Liver (tissue), 9 donors: ENCODE results near the gene SHROOM2. TPM values are rescaled to one million over a fixed set of nuclear protein-coding genes. Genes with fewer than 3 reads are reported as not detected.

Experiments
- DNase-seq: peaks from one replicate; pipeline ENCODE4 v3.0.0-alpha.2; 2017; ENCODE audit warnings: low spot score
- H3K27ac ChIP-seq, 2 donors: one replicate each; pipeline ENCODE4 v1.7.0; 2013; ENCODE audit warnings: inconsistent platforms in 2 of 2, low read length in 2 of 2, control low read depth in 1 of 2, low read depth in 1 of 2, mild to moderate bottlenecking in 1 of 2
- H3K27me3 ChIP-seq, 4 donors: one replicate each; pipeline versions ENCODE4 v1.6.1 to v1.7.0; 2013; ENCODE audit warnings: low read length in 3 of 4, inconsistent platforms in 1 of 4, mild to moderate bottlenecking in 1 of 4, moderate library complexity in 1 of 4; ENCODE audit not compliant: control insufficient read depth in 4 of 4, insufficient read depth in 4 of 4
- H3K36me3 ChIP-seq, 4 donors: one replicate each; pipeline versions ENCODE4 v1.6.1 to v1.7.0; 2013; ENCODE audit warnings: low read length in 3 of 4, mild to moderate bottlenecking in 3 of 4, low read depth in 1 of 4, moderate library complexity in 1 of 4; ENCODE audit not compliant: control insufficient read depth in 4 of 4, insufficient read depth in 3 of 4
- H3K4me1 ChIP-seq, 4 donors: one replicate each; pipeline versions ENCODE4 v1.6.1 to v1.7.0; 2013; ENCODE audit warnings: low read length in 3 of 4, mild to moderate bottlenecking in 3 of 4, moderate library complexity in 1 of 4; ENCODE audit not compliant: control insufficient read depth in 4 of 4, insufficient read depth in 4 of 4
- H3K4me3 ChIP-seq, 3 donors: one replicate each; pipeline versions ENCODE4 v1.6.1 to v1.7.0; 2013; ENCODE audit warnings: low read length in 3 of 3, control low read depth in 1 of 3, low read depth in 1 of 3, mild to moderate bottlenecking in 1 of 3
- H3K9ac ChIP-seq, 2 donors: one replicate each; pipeline ENCODE4 v1.7.0; 2013; ENCODE audit warnings: low read length in 2 of 2, mild to moderate bottlenecking in 2 of 2, moderate library complexity in 2 of 2, control low read depth in 1 of 2, low read depth in 1 of 2
- H3K9me3 ChIP-seq, 4 donors: one replicate each; pipeline versions ENCODE4 v1.6.1 to v1.7.0; 2013; ENCODE audit warnings: low read length in 3 of 4; ENCODE audit not compliant: control insufficient read depth in 4 of 4
- EGR1 ChIP-seq, 2 donors: IDR thresholded peaks; 2 replicates each; pipeline ENCODE4 v1.6.1; 2016 to 2018; ENCODE audit warnings: antibody characterized with exemption in 2 of 2, low read depth in 2 of 2
- FOXA1 ChIP-seq: IDR thresholded peaks from 2 replicates; pipeline ENCODE4 v1.6.1; 2016; ENCODE audit warnings: antibody characterized with exemption
- FOXA2 ChIP-seq: IDR thresholded peaks from 2 replicates; pipeline ENCODE4 v1.6.1; 2016; ENCODE audit warnings: antibody characterized with exemption
- GABPA ChIP-seq, 2 donors: IDR thresholded peaks in 1 of 2; conservative IDR thresholded peaks in 1 of 2; 2 replicates each; pipeline ENCODE4 v1.6.1; 2016; ENCODE audit warnings: antibody characterized with exemption in 2 of 2, mild to moderate bottlenecking in 1 of 2, moderate library complexity in 1 of 2
- HNF4A ChIP-seq, 2 donors: conservative IDR thresholded peaks; 2 replicates each; pipeline ENCODE4 v1.6.1; 2016; ENCODE audit warnings: antibody characterized with exemption in 2 of 2, mild to moderate bottlenecking in 2 of 2
- JUND ChIP-seq, 2 donors: IDR thresholded peaks; 2 replicates each; pipeline ENCODE4 v1.6.1; 2016; ENCODE audit warnings: antibody characterized with exemption in 2 of 2
- MAX ChIP-seq: IDR thresholded peaks from 2 replicates; pipeline ENCODE4 v1.6.1; 2016; ENCODE audit warnings: antibody characterized with exemption
- NR2F2 ChIP-seq: IDR thresholded peaks from 2 replicates; pipeline ENCODE4 v1.6.1; 2016; ENCODE audit warnings: antibody characterized with exemption
- RAD21 ChIP-seq, 2 donors: IDR thresholded peaks; 2 replicates each; pipeline ENCODE4 v1.6.1; 2016; ENCODE audit warnings: antibody characterized with exemption in 2 of 2, mild to moderate bottlenecking in 2 of 2
- REST ChIP-seq: IDR thresholded peaks from 2 replicates; pipeline ENCODE4 v1.6.1; 2016; ENCODE audit warnings: antibody characterized with exemption, mild to moderate bottlenecking
- RXRA ChIP-seq, 2 donors: IDR thresholded peaks; 2 replicates each; pipeline ENCODE4 v1.6.1; 2017 to 2018; ENCODE audit warnings: antibody characterized with exemption in 2 of 2, mild to moderate bottlenecking in 1 of 2
- TAF1 ChIP-seq: conservative IDR thresholded peaks from 2 replicates; pipeline ENCODE4 v1.6.1; 2016; ENCODE audit warnings: antibody characterized with exemption, mild to moderate bottlenecking
- YY1 ChIP-seq: IDR thresholded peaks from 2 replicates; pipeline ENCODE4 v1.6.1; 2016; ENCODE audit warnings: antibody characterized with exemption, mild to moderate bottlenecking
- WGBS: extraction: QIAGEN DNeasy Blood & Tissue Kit; methylation state at CpG from one replicate; pipeline ENCODE4 v1.1.7; 2013; 5-methylcytosine and 5-hydroxymethylcytosine counted together
- polyA plus RNA-seq, 2 donors: library from polyadenylated mRNA; stranded (reverse) in 1 of 2; unstranded in 1 of 2; fragments of 200-250 nt in 1 of 2; fragments of >200 nt in 1 of 2; fragmentation: Nextera tagmentation in 1 of 2; extraction: Ambion mirVana in 1 of 2; gene quantifications; one replicate each; pipeline versions ENCODE4 v1.2.1 to v1.2.3, GENCODE V29; 2013 to 2015
- total RNA-seq, 2 donors: library from RNA; depleted of rRNA; stranded (reverse); fragments of >200 nt; gene quantifications; one replicate each; pipeline ENCODE4 v1.2.3, GENCODE V29; 2014
- donor health status: healthy.
- donor health status: healthy.
- donor health status: healthy.
- donor health status: healthy.
- donor health status: healthy.

Gene SHROOM2
- total and polyA plus RNA-seq, 4 donors: 1.1 to 5.4 (median 3.6) TPM

- WGBS: 84% methylated on average over 5 of the region's 5 CpGs
- no peak overlapping the region for H3K4me3 ChIP-seq
These were observed 194.7 kb downstream of the SHROOM2 start for GRCh38 chrX:9980927-9981326.

GRCh38 chrX:9983441-9983840, 197.2 kb downstream of the SHROOM2 start:
- Histone ChIP-seq H3K27ac (no peak overlapping the region), H3K27me3 (no peaks in the 10 kb centered on the region), H3K36me3 (no peaks in the 10 kb centered on the region), H3K4me1 (no peaks in the 10 kb centered on the region), H3K4me3 (no peak overlapping the region), H3K9ac (no peak overlapping the region), H3K9me3 (no peaks in the 10 kb centered on the region)
- DNase-seq: no peak
- 92% methylated on average over 18 of the region's 18 CpGs for WGBS
- TF ChIP-seq REST: no peak
- no peak for TF ChIP-seq MAX

More at GRCh38 chrX:9980927-9981326, 194.7 kb downstream of the SHROOM2 start:
- H3K9ac ChIP-seq: no peak overlapping the region
- H3K27ac ChIP-seq: peak overlapping the region in 1 of 2 donors; percentile 10
- H3K4me1 ChIP-seq: no peaks in the 10 kb centered on the region
- no peaks in the 10 kb centered on the region for H3K9me3 ChIP-seq
- no peaks in the 10 kb centered on the region for H3K36me3 ChIP-seq
- TF ChIP-seq EGR1 (IDR thresholded peaks at IDR 0.05; ENCODE audit: low read depth in 2 of 2) (no peak), MAX (no peak)
- no peak for DNase-seq
- no peaks in the 10 kb centered on the region for H3K27me3 ChIP-seq

DNA sequence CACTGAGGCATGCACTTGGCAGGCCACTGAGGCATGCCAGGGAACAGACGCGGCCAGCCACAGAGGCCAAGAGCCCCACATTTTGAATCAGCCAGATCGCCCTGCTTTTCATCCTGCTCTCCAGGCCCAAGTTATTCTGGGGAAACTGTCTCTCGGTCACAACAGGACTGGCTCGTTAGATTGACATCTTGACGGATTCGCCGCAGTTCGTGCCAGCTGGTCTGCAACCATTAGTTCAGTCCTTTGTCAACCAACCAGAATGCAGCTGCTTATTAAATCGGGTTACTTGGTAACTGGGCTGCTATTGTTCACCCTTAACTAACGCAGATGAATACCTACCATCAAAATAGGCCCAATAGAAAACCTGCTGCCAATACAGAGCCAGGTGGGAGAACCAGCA, 197.6 kb downstream of the SHROOM2 start:
- H3K4me3 ChIP-seq: no peak overlapping the region
- no peaks in the 10 kb centered on the region for H3K4me1 ChIP-seq
- no peaks in the 10 kb centered on the region for H3K9me3 ChIP-seq
- H3K27ac ChIP-seq: no peak overlapping the region
- DNase-seq: no peak
- 97% methylated on average over 11 of the region's 11 CpGs for WGBS
- TF ChIP-seq RAD21 (IDR thresholded peaks at IDR 0.05) (no peak), RXRA (IDR thresholded peaks at IDR 0.05) (no peak), REST (no peak), YY1 (no peak), FOXA2 (no peak), TAF1 (no peak), JUND (IDR thresholded peaks at IDR 0.05) (no peak), FOXA1 (no peak), GABPA (IDR thresholded peaks at IDR 0.05 in 1 of 2, conservative IDR thresholded peaks at IDR 0.05 in 1 of 2) (no peak), NR2F2 (no peak), HNF4A (conservative IDR thresholded peaks at IDR 0.05) (no peak), EGR1 (IDR thresholded peaks at IDR 0.05; ENCODE audit: low read depth in 2 of 2) (no peak)
- H3K9ac ChIP-seq: no peak overlapping the region
- no peaks in the 10 kb centered on the region for H3K36me3 ChIP-seq
- no peaks in the 10 kb centered on the region for H3K27me3 ChIP-seq
